ENCODE measurements around the gene COA1.
"Not testable (repeated sequence)": the region's sequence is repeated elsewhere in the genome, so short reads cannot be mapped to it uniquely, and the experiment has no call there.

The COA1 gene

DNA sequence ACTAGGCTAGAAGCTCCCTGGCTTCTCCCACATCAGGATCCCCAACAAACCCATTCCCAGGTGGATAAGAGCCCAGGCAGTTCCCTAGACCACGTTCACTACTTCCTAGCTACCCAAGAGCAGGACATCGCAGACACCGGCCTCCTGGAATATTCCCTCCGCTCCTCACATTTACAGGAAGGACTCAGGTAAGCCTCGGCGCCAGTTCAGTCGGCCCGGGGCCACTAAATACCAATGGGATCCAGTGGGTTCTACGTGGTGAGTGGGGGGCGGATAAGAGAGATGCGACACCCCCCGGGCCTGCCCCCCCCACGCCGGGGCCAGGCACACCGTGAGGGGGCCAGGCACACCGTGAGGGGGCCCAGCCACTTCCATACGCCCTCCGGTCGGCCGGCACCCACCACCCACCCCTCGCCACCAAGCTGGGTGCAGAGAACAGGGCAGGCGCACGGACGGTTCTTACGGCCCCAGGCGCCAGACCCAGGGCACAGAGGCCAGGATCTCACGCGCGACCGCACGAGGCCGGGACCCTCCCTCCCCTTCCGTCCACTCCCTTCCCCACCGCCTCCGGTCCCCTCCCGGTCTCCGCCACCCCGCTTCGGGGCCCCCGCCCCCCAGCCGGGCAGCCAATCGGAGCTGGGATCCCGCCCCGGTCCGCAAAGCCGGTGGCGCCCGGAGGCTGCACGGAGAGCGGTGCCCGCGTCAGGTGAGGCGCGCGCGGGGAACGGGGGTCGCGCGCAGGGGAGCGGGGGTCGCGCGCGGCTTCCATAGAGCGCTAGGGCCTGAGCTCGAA is 28.9 kb upstream of the COA1 start, which contains the start of gene BLVRA:
Gene BLVRA, plus strand, starts transcription at position 652 of the 793 bp plus-strand sequence. CDS start 12,479 bp downstream, outside the sequence.
- no peak for DNase-seq (ENCODE audit: low spot score)

GRCh38 chr7:43757073-43757720 is 27.9 kb upstream of the COA1 start:
- no peak for DNase-seq (ENCODE audit: low spot score)

- DNase-seq (ENCODE audit: low spot score), result no peak
These were observed 27.2 kb upstream of the COA1 start for GRCh38 chr7:43756368-43757072.

DNA sequence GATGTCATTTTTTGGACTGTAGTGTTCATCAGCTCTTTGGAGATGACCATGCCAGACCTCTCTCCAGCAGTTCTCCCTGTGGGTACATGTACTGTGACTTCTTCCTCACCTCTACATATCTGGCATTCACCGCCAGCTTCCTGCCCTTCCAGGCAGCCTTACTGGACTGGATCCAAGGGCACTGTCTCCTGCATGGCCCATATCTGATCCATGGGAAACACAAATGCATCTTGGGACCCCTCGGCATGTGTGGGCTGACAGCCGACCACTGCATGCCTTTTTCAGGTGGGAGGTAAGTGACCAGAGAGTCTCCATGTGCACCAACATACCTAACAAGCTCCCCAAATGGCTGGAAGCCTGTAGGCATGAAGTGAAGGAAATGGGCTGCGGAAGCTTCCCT is 25.3 kb upstream of the COA1 start:
- no peak for DNase-seq (ENCODE audit: low spot score)

DNA sequence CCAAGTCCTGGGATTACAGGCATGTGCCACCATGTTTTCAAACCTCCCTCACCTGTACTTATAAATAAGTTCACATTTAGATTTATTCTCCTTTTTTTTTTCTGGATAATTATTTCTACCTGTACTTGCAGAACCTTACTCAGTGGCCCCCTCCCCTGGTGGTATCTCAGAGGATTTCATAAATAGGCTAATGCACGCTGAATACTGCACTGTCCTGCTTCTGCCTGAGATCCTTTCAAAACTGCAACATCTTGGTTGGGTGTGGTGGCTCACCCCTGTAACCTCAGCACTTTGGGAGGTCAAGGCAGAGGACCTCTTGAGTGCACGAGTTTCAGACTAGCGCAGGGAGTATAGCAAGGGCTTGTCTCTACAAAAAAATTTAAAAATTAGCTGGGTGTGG is 24.5 kb upstream of the COA1 start:
- no peak for DNase-seq (ENCODE audit: low spot score)

DNA sequence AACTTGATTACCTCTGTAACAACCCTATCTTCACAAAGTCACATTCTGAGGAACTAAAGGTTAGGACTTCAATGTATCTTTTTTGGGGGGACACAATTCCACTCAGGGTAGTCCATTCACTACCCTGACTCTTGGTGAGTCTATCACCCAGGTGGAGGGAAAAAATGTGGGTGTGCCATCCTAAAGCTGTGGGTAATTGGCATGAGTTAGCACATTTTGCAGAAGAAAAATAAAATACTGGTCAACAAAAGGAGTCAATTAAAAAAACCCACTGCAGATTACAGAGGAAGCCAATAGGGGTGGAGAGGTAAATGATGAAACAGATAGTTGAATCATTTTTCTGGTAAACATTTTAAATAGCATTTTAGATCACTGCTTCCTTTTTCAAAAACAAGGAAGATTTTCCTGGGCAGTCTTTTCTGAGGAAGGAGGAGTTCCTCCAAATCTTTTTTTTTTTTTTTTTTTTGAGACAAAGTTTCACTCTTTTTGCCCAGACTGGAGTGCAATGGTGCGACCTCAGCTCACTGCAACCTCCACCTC is 24.0 kb upstream of the COA1 start:
- no peak for DNase-seq (ENCODE audit: low spot score)

DNA sequence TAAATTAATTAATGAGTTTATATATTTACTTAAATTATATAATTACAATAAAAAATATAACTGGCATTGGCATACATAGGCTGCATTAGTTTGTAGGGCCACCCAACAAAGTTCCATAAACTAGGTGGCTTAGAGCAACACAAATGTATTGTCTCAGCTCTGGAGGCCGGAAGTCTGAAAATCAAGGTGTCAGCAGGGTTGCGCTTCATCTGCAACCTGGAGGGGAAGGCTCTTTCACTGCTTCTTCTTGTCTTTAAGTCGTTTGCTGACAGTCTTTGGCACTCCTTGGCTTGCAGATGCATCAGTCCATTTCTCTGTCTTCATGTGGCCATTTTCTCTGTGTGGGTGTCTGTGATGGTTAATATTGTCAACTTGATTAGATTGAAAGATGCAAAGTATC is 23.1 kb upstream of the COA1 start:
- no peak for DNase-seq (ENCODE audit: low spot score)

- no peak for DNase-seq (ENCODE audit: low spot score)
These were observed 20.9 kb upstream of the COA1 start for GRCh38 chr7:43750016-43750887.

GRCh38 chr7:43749383-43749940 is 20.1 kb upstream of the COA1 start:
- no peak for DNase-seq (ENCODE audit: low spot score)

DNA sequence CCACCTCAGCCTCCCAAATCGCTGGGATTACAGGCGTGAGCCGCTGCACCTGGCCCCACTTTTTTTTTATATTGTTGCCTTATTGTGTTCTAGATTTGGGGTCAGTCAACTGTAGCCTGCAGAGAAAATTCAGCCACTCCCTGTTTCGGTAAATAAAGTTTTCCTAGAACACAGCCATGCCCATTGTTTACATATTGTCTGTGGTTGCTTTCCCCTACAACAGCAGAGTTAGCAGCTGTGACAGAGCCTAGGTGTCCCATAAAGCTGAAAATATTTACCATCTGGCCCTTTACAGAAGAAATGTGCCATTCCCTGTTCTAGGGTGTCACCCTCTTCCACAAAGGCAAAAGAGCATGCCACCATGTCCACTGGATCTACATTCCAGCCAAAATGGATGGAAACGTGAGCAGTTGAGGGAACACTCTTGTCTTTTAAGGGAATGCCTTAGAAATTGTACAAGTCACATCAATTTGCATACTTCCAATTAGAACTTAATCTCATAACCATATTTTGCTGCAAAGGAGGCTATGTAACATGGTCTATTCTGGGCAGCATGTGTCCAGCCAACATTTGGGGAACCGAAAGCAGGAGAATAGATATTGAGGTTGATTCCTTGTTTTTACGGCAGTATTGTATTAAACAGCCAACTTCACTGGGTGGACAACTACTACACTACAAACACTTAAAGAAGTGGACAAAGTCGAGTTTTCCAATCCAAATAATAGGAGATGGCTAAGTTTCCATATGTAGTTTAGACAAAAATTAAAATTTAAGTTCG is 18.2 kb upstream of the COA1 start:
- no peak for DNase-seq (ENCODE audit: low spot score)

GRCh38 chr7:43742692-43743091 is 13.4 kb upstream of the COA1 start:
- no peak for DNase-seq (ENCODE audit: low spot score)

DNA sequence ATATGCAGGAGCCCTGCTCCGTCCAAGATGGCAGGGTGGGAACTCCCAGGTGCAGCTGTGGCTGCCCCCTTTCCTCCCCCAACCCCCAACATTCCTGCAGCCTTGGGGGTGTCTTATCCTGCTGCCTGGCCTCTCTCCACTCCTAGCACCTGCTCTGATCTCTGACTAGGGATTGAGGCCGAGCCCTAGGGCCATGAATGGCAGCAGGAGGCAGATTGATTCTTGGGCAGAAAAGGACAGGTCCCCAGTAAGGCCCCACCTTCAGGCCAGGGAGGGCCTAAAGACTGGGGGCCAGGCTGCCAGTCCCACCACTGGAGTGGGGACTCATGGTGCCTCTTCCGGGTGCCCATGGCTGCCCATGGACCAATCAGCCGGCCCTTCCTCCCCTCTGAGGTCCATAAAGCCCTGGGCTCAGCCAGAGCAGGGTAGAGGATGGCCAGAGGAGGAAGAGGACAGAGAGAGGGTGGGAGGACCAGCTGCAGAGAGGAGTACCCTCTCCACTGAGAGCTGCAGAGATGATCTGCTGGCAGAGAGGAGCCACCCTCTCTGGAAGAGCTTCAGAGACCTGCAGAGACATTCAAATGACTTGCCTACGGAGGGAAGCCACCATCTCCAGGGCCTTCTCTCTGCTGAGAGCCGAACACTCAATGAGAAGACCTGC is 8.3 kb upstream of the COA1 start:
- DNase-seq (ENCODE audit: low spot score), result no peak

GRCh38 chr7:43735802-43736603 is 6.7 kb upstream of the COA1 start:
- no peak for DNase-seq (ENCODE audit: low spot score)

DNA sequence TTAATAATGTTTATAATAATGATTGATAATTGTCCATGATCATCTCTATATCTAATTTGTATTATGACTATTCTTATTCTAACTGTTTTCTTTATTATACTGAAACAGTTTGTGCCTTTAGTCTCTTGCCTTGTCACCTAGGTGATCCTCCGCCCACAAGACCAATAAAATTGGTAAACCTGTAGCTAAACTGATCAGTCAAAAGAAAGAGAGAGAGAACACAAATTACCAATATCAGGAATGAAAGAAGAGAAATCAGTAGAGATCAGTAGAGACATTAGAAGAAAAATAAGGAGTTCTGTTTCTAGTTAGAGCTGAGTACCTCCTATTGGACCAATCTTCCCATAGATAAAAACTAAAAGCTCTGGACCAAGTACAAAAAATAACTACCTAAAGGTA is 6.1 kb upstream of the COA1 start:
- DNase-seq (ENCODE audit: low spot score), result no peak

DNA sequence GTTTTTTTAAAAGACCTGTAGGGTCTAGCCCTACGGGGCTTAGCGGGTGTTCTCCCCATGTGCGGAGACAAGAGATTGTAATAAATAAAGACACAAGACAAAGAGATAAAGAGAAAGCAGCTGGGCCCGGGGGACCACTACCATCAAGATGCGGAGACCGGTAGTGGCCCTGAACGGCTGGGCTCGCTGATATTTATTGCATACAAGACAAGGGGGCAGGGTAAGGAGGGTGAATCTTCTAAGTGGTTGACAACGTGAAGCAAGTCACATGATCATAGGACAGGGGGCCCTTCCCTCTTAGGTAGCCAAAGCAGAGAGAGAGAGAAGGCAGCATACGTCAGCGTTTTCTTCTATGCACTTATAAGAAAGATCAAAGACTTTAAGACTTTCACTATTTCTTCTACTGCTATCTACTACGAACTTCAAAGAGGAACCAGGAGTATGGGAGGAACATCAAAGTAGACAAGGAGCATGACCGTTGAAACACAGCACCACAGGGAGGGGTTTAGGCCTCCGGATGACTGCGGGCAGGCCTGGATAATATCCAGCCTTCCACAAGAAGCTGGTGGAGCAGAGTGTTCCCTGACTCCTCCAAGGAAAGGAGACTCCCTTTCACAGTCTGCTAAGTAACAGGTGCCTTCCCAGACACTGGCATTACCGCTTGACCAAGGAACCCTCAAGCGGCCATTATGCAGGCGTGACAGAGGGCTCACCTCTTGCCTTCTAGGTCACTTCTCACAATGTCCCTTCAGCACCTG is 5.4 kb upstream of the COA1 start:
- not testable (repeated sequence) for DNase-seq (ENCODE audit: low spot score)

GRCh38 chr7:43731494-43731893 is 2.2 kb upstream of the COA1 start:
- DNase-seq (ENCODE audit: low spot score), result not testable (repeated sequence)

DNA sequence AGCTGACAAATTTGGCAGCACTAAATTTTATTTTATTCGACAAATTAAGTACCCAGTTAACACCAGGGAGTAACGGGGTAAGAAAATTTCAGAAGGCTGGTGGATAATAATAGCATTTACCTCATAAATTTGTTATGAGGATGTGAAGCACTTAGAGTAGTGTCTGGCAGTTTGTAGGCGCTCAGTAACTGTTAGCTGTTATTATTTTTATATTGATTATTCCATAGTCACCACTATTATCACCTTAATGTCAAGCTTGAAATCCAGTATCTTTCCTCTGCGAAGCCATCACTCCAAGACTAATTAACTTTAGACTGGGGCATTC is 563 bp upstream of the COA1 start:
- DNase-seq (ENCODE audit: low spot score), result no peak

GRCh38 chr7:43727494-43727893 is 1.8 kb downstream of the COA1 start:
- no peak for DNase-seq (ENCODE audit: low spot score)

GRCh38 chr7:43727003-43727402 is 2.3 kb downstream of the COA1 start:
- no peak for DNase-seq (ENCODE audit: low spot score)
